Measurements from ENCODE around the gene TRIM7.

DNA sequence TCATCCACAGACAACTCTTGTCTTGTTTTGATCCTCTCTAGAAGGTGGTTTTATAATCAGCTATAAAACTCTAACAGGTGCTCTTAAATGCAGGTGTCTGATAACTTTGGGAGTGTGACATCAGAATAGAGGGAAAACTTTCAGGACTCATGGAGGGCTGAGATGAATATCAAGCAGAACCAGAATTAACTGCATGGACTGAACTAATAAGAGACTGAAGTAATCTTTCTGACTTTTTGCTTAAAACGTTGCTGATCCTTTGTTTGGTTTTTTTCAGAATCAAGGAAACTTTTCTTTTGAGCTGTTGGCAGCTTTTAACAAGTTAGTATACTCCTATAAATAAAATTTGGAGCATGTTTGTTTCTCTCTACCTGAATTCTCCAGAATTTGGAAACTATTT, 59.9 kb downstream of the TRIM7 start:
- TF ChIP-seq, protein P1, sequence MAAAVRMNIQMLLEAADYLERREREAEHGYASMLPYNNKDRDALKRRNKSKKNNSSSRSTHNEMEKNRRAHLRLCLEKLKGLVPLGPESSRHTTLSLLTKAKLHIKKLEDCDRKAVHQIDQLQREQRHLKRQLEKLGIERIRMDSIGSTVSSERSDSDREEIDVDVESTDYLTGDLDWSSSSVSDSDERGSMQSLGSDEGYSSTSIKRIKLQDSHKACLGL (CRISPR knock-in tag; IDR thresholded peaks at IDR 0.05; ENCODE audit: borderline replicate concordance, poor library complexity, severe bottlenecking), result no peak
- TF ChIP-seq, protein P2, sequence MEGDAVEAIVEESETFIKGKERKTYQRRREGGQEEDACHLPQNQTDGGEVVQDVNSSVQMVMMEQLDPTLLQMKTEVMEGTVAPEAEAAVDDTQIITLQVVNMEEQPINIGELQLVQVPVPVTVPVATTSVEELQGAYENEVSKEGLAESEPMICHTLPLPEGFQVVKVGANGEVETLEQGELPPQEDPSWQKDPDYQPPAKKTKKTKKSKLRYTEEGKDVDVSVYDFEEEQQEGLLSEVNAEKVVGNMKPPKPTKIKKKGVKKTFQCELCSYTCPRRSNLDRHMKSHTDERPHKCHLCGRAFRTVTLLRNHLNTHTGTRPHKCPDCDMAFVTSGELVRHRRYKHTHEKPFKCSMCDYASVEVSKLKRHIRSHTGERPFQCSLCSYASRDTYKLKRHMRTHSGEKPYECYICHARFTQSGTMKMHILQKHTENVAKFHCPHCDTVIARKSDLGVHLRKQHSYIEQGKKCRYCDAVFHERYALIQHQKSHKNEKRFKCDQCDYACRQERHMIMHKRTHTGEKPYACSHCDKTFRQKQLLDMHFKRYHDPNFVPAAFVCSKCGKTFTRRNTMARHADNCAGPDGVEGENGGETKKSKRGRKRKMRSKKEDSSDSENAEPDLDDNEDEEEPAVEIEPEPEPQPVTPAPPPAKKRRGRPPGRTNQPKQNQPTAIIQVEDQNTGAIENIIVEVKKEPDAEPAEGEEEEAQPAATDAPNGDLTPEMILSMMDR (IDR thresholded peaks at IDR 0.05 in 2 of 3, conservative IDR thresholded peaks at IDR 0.05 in 1 of 3; ENCODE audit: insufficient read depth in 2 of 3, low read depth in 1 of 3, low read length in 3 of 3), result no peak
- TF ChIP-seq ZEB2 (IDR thresholded peaks at IDR 0.05), result no peak
